GM18868 (cell line): ENCODE measurements around the gene ZNF277.
"Not testable (repeated sequence)": the region's sequence is repeated elsewhere in the genome, so short reads cannot be mapped to it uniquely, and the experiment has no call there.

ENCODE experiments used
- ATAC-seq: cut with Tn5 transposase; IDR thresholded peaks from one replicate; pipeline ENCODE4 v1.9.1; 2021; ENCODE audit warnings: mild to moderate bottlenecking, moderate library complexity; ENCODE audit not compliant: unreplicated experiment

The ZNF277 gene

GRCh38 chr7:112248598-112248997 lies 42.1 kb downstream of the ZNF277 start:
- ATAC-seq = no peak

GRCh38 chr7:112249967-112250366 lies 43.5 kb downstream of the ZNF277 start:
- not testable (repeated sequence) for ATAC-seq

- ATAC-seq = no peak
Observed at GRCh38 chr7:112252141-112252540, 45.6 kb downstream of the ZNF277 start.

- no peak for ATAC-seq
Observed at GRCh38 chr7:112252691-112253090, 46.2 kb downstream of the ZNF277 start.

- no peak for ATAC-seq
Observed at GRCh38 chr7:112254156-112254555, 47.7 kb downstream of the ZNF277 start.

GRCh38 chr7:112254709-112255387 lies 48.4 kb downstream of the ZNF277 start:
- no peak for ATAC-seq

GRCh38 chr7:112255388-112255720 lies 48.9 kb downstream of the ZNF277 start:
- no peak for ATAC-seq

- ATAC-seq = no peak
Observed at GRCh38 chr7:112257073-112257472, 50.6 kb downstream of the ZNF277 start.

GRCh38 chr7:112260911-112261310 lies 54.4 kb downstream of the ZNF277 start:
- no peak for ATAC-seq

- ATAC-seq = no peak
Observed at GRCh38 chr7:112262036-112262435, 55.5 kb downstream of the ZNF277 start.

- no peak for ATAC-seq
Observed at GRCh38 chr7:112262855-112263487, 56.5 kb downstream of the ZNF277 start.

GRCh38 chr7:112263519-112263918 lies 57.0 kb downstream of the ZNF277 start:
- ATAC-seq = no peak

- no peak for ATAC-seq
Observed at GRCh38 chr7:112266141-112266540, 59.6 kb downstream of the ZNF277 start.

- no peak for ATAC-seq
Observed at GRCh38 chr7:112266595-112267270, 60.2 kb downstream of the ZNF277 start.

- ATAC-seq = no peak
Observed at GRCh38 chr7:112267944-112268691, 61.6 kb downstream of the ZNF277 start.

GRCh38 chr7:112271162-112271561 lies 64.7 kb downstream of the ZNF277 start:
- ATAC-seq = no peak

- ATAC-seq = no peak
Observed at GRCh38 chr7:112272921-112273561, 66.5 kb downstream of the ZNF277 start.

GRCh38 chr7:112279042-112279441 lies 72.5 kb downstream of the ZNF277 start:
- ATAC-seq = no peak

- no peak for ATAC-seq
Observed at GRCh38 chr7:112280267-112280666, 73.8 kb downstream of the ZNF277 start.

GRCh38 chr7:112282476-112283188 lies 76.1 kb downstream of the ZNF277 start:
- no peak for ATAC-seq
